GM18951 (cell line): ENCODE measurements around the gene DGCR6L.
"Not testable (repeated sequence)": the region's sequence is repeated elsewhere in the genome, so short reads cannot be mapped to it uniquely, and the experiment has no call there.

Experiments
- POLR2A ChIP-seq: IDR thresholded peaks from 4 replicates; pipeline ENCODE4 v1.6.1; 2011; ENCODE audit warnings: mild to moderate bottlenecking; ENCODE audit not compliant: insufficient read length, insufficient read depth; ENCODE audit errors: extremely low read depth
- in situ Hi-C: fragments of 300-500 bp; cut with MboI; formaldehyde crosslinking; loops from one replicate; pipeline ENCODE4 v1.12.0; 2022; ENCODE audit warnings: low sequenced_read_pairs, mixed read lengths, inconsistent platforms; ENCODE audit not compliant: unreplicated experiment

DGCR6L gene

DNA sequence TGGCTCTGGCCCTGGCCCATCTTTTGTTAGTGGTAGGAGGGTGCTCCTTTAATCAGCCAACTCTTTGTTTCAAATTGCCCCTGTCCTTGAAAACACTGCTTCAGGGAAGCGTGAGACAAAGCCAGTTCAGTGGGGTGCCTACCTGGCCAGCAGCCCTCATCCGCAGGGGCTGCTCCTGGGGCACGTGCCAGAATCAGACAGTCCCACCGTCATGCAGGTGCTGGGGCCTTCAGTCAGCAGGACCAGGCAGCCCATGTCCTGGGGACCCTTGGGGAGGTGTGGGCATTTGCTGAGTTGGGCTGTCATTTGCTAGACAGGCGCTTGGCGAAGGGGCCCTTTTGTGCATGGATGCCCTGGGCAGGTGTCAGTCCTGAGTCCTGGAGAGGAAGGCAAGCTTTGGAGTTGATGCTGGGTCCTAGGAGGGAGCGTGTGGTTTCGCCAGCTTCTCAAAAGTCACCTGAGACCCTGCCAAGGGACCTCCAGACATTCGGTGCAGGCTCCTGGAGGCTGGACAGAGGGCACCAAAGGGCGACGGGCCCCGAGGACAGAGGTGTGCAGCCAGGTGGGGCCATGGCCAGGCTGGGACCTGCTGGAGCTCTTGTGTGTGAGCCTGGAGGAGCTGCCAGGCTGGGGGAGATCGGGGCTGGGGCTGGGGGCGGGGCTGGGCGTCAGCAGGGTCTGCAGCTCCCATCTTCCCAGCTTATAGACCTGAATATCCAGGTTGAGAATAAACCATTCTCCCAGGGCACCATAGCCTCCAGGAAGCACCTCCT is 36.8 kb downstream of the DGCR6L start:
- no peak for TF ChIP-seq POLR2A
- in situ Hi-C loops, result no loop called here

DNA sequence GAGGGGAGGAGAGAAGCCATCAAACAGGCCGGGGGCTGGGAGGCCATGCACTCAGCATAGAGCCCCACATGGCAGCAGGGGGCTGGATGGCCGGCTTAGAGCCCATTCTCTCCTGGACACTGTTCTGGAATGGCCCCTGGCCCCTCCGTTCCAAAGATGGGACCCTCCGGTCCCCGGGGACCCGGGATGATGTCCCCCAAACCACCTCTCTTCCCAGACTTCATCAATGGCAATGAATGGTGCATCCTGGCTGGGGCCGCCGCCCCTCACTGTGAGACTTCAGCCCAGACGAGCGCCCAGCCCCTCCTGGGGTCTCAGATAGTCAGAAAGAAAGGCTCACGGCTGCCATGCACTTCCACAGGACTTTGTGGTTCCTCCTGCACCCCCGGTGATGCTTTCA is 38.0 kb downstream of the DGCR6L start:
- no peak for TF ChIP-seq POLR2A
- in situ Hi-C loops, result no loop called here

DNA sequence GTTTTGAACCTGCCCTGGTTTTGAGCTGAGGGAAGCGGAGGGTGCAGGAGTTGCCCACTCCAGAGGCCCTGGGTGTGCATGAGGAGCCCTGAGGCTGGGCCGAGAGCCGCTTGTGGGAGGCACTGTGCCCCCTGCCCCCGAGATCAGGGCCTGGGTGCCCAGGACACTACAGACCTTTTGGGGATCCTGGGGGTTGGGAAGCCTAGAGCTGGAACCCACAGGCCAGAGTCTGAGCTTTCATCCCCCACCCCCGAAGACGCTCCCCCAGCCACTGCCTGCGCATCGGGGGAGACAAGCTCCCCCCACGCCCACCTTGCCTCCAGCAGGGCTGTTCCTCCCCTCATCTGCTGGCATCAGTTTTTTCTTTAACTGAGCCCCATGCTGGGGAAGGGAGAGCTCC is 38.4 kb downstream of the DGCR6L start:
- in situ Hi-C loops, result not testable (repeated sequence)

DNA sequence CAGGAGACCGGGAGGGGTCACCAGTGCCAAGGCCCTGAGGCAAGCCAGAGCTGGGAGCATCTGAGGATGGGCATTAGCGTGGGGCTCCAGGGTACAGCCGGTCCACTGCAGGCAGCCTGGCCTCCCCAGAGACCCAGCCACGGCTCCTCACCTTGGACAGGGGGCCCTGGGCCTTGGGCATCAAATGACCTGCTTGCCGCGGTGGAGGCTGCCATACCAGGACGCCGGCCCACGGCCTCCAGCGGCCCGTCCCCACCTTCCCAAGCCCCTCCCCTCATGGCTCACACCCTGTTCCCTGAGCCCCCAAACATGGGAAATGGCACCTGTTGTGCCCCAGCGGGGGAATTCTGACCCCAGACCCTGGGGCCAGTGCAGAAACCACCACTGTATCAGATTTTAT is 39.0 kb downstream of the DGCR6L start:
- no peak for TF ChIP-seq POLR2A
- in situ Hi-C loops, result no loop called here

DNA sequence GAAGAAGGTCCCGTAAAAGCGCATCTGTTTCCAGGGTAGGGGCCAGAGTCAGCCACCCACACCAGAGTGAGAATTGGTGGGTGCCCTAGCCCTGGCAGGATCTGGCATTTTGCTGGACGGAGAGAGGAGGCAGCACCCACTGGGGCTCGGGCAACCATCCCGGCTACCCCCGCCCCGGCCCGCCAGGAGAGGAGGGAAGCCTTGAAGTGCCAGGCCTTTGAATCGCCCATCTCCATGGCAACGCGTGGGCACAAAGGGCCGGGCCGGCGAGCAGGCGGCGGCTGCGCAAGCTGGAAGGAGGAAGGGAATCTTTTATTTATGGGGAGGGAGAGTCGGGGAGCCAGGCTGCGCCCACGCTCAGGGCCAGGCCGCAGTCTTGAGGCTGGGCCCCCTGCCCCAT is 39.7 kb downstream of the DGCR6L start:
- in situ Hi-C loops, result not testable (repeated sequence)

DNA sequence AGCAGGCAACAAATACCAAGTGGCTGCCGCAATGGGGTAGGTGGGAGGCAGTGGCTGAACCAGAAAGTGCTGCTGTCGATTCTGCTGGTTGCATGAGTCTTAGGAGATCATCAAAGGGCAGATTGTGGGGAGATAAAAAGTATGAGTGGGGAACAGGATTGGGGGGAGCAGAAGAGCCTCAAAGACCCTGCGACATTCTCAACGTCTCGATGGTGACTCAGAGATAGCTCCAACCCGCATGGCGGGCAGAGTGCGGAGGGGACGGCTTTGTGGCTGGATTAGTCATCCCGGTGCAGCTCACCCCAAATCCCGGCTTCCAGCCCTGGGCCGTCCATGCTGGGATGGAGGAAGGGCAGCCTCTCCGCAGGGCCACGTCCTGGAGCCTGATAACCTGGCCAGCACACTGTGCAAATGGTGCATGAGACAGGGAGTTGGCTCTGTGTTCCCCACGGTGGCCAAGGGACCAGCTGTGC is 40.2 kb downstream of the DGCR6L start:
- no peak for TF ChIP-seq POLR2A
- in situ Hi-C loops, result loop anchor here (5.0 kb wide), 1 partner anchor 1317 kb away; no protein-coding TSS in a partner anchor

DNA sequence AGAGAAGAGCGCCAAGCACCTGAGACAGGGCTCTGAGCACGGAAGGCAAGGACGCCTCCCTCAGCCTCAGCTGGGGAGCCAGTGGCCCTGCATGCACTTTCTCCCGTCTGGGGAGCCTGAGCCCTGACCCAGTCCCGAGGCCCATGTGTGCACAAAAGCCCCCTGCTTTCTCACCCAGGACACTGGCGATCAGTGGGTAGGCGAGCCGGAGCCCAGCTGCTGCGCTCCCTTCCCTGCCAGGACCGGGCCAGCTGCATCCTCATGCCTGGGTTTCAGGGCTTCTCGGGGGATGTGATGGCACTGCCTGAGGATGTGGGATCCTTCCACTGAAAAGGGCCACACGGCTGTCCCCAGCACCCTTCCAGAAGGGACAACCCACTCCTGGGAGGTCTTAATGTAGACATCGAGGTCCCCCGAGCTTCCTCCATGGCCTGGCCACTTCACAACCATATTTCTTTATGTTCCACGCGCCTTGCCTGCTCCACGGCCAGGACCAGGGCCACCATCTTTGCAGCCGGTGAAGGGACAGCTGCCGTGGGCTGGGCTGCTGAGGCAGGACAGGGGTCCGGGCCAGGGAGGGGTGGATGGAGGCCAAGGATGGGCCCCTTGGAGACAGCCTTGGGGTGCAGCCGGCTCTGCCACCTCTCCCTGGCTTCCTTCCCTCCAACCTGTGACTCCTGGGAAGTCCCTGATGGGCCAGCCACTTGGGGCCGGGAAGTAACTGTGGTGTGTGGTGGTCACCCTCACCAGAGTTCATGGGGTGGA is 41.0 kb downstream of the DGCR6L start:
- in situ Hi-C loops, result loop anchor here (5.0 kb wide), 1 partner anchor 1317 kb away; no protein-coding TSS in a partner anchor

DNA sequence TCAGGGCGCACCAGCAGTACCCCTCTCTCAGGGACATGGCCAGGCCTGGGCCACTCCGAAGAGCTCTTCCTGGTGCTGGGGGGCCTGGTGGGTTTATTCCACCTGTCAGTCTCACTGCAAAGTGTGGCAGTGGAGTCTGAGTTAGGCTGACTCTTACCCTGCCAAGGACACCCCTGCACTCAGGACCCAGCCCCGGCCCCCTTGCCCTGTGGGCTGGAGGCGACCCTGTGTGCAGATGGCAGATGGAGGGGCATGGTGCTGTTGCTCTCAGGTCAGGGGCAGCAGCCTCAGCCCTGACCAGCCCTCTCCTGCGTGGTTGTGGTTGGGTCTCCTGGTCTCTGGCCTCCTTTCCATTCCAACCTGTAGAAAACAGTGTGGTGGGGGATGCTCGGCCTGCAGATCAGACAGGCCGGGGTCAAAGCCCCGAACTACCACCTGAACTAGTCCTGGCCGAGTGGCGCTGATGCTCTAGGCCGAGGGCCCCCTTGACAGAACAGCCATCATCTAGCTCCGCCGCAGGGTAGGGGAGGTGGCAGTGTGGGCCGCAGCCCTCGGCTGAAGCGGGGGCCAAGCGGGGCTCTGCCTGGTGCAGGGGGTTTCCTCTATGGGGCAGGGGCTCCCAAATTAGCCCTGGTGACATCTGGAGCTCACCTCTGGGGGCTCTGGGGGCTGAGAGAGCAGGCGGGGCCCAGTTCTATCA is 41.8 kb downstream of the DGCR6L start:
- in situ Hi-C loops, result loop anchor here (5.0 kb wide), 1 partner anchor 1316 kb away; no protein-coding TSS in a partner anchor

DNA sequence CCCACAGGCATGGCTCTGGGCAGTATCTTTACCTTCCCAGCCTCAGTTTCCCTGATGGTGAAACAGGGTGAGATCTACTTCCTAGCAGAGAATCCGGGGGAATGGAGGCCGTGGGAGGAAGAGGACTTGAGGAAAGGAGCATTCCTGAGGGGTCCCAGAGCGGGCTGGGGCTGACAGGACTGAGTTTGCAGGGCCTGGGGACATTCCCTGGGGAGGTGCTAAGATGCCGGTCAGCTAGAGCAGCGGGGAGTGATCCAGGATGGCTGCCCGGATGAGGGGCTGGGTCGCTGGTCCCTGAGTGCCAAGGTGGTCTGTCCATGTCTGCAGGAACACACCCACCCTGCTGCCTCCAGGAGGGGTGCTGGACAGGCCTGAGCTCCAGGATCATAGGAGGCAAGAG is 43.4 kb downstream of the DGCR6L start:
- in situ Hi-C loops, result loop anchor here (5.0 kb wide), 1 partner anchor 1314 kb away; no protein-coding TSS in a partner anchor
- TF ChIP-seq POLR2A, result no peak

DNA sequence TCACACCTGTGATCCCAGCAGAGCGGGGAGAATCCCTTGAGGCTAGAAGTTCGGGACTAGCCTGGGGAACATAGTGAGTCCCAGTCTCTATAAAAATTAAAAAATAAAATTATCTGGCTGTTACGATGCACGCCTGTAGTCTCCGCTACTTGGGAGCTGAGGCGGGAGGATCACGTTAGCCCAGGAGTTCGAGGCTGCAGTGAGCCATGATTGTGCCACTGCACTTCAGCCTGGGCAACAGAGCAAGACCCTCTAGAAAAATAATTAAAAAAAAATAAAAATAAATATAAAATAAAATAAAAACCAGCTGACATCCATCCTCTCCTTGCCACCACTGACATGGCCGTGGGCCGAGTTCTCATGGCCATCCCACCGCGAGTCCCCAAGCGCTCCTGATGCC is 44.0 kb downstream of the DGCR6L start:
- no peak for TF ChIP-seq POLR2A
- in situ Hi-C loops, result loop anchor here (5.0 kb wide), 1 partner anchor 1314 kb away; no protein-coding TSS in a partner anchor

DNA sequence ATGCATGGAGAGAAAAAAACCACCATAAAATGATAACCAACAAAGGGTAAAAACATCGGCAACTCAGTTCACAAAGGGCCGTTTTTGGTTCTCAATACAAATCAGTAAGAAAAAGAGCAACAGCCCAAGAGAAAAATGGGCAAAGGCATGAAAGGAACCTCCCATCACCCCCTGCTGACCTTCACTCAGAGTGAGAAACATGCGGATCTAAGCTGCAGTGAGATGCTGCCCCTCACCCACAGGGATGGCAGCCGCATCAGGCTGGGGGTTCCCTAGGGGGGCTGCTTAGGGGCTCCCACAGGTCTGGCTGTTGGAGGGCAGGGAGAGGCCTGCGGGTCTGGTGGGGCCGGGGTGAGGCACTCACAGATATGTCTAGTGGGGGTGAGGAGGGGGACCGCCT is 44.5 kb downstream of the DGCR6L start:
- in situ Hi-C loops, result loop anchor here (5.0 kb wide), 1 partner anchor 1313 kb away; no protein-coding TSS in a partner anchor

DNA sequence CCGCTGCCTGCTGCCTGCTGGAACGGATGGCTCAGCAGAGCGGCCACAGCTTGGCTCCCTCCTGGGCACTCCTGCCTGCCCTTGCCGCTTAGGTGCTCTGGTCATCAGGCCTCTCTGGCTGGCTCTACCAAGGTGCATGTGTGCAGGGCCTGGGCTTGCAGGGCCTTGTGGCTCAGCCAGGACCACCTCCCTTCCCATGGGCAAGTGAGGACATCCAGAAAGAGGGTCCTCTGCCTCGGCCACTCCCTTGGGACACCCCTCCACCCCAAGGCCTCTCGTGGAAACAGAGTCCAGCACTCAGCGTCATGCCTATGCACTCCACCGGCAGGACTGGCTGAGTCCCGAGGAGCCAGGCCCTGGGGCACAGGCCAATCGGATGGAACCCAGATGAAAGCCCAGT is 45.5 kb downstream of the DGCR6L start:
- in situ Hi-C loops, result not testable (repeated sequence)

DNA sequence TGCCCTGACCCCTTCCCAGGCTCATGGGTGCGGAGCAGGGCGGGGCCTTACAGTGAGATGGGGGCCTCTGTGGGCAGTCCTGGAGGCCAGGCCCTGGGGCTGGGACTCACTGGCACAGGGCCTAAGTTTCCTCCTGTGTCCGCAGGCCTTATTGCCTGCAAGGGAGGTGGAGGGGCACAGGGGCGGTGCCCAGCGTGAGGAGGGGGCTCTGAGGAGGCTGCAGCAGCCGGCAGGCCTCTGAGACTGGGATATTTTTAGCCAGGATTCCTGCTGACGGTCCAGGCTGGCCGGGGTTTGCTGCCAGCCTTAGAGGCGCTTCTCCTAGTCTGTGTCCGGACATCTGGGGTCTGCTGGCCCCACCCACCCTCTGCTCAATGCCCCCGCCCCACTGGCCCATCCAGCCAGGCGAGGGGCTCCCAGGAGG is 46.1 kb downstream of the DGCR6L start:
- TF ChIP-seq POLR2A, result no peak
- in situ Hi-C loops, result no loop called here

DNA sequence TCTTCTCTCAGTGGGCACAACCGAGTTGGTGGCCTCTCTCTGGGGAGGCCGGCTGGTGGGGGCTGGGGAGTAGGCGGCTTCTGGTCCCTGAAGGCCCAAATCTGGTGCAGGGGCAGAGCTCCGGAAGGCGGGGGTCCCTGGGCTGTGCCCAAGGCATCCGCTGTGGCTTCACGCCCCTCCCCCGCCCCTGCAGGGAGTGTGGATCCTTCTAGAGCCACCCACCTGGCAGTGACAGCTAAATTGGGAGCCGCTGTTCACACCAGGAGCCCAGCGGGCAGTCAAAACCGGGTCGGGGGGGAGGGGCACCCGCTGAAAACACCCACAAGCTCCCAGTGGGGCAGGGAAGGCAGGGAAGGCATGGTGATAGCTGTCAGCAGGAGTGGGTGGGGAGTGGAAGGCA is 47.2 kb downstream of the DGCR6L start:
- in situ Hi-C loops, result no loop called here
- no peak for TF ChIP-seq POLR2A
